Ectodermal cell (in vitro differentiated cells): ENCODE data around the gene MSRB1.
A peak's percentile ranks its signal among the peaks of the same experiment; 100 is the strongest.
"Not testable (repeated sequence)": the region's sequence is repeated elsewhere in the genome, so short reads cannot be mapped to it uniquely, and the experiment has no call there.

ENCODE experiments used
- H3K27ac ChIP-seq: 2 replicates; pipeline ENCODE4 v1.7.0; 2013; ENCODE audit warnings: mild to moderate bottlenecking, low read depth, low read length; ENCODE audit not compliant: insufficient read depth, poor library complexity, severe bottlenecking
- H3K27me3 ChIP-seq: 2 replicates; pipeline ENCODE4 v1.7.0; 2013; ENCODE audit warnings: mild to moderate bottlenecking, low read length; ENCODE audit not compliant: insufficient read depth, control insufficient read depth, poor library complexity, severe bottlenecking
- H3K36me3 ChIP-seq: one replicate; pipeline ENCODE4 v1.7.0; 2013; ENCODE audit warnings: low read length; ENCODE audit not compliant: control insufficient read depth, insufficient read depth
- H3K4me1 ChIP-seq: one replicate; pipeline ENCODE4 v1.7.0; 2013; ENCODE audit warnings: low read length; ENCODE audit not compliant: control insufficient read depth, insufficient read depth
- H3K4me3 ChIP-seq: 2 replicates; pipeline ENCODE4 v1.7.0; 2013; ENCODE audit warnings: low read depth, low read length, control low read depth; ENCODE audit not compliant: insufficient read depth
- H3K9me3 ChIP-seq: 2 replicates; pipeline ENCODE4 v1.7.0; 2013; ENCODE audit warnings: mild to moderate bottlenecking, low read length, moderate library complexity; ENCODE audit not compliant: control insufficient read depth
- WGBS, 2 experiments: methylation state at CpG; one replicate each; pipeline ENCODE4 v1.1.7; 2013; ENCODE audit warnings: missing lambda C conversion rate in 2 of 2; 5-methylcytosine and 5-hydroxymethylcytosine counted together

Gene MSRB1

GRCh38 chr16:1920727-1921171, 22.2 kb downstream of the MSRB1 start:
- H3K9me3 ChIP-seq = no peaks in the 10 kb centered on the region
- no peak overlapping the region for H3K27ac ChIP-seq
- 9 to 13% methylated on average over 15 of the region's 15 CpGs for WGBS, 2 experiments
- H3K4me3 ChIP-seq = no peak overlapping the region
- H3K36me3 ChIP-seq = no peaks in the 10 kb centered on the region
- H3K27me3 ChIP-seq = peaks cover 88% of the 10 kb centered on the region
- peaks cover 39% of the 10 kb centered on the region for H3K4me1 ChIP-seq

- H3K27me3 ChIP-seq = peaks cover 92% of the 10 kb centered on the region
- peaks cover 42% of the 10 kb centered on the region for H3K4me1 ChIP-seq
- not testable (repeated sequence) for H3K36me3 ChIP-seq, H3K9me3 ChIP-seq, H3K4me3 ChIP-seq, H3K27ac ChIP-seq
- WGBS, 2 experiments = 66 to 68% methylated on average over 21 of the region's 21 CpGs
Measured at GRCh38 chr16:1920122-1920521, 22.9 kb downstream of the MSRB1 start.

DNA sequence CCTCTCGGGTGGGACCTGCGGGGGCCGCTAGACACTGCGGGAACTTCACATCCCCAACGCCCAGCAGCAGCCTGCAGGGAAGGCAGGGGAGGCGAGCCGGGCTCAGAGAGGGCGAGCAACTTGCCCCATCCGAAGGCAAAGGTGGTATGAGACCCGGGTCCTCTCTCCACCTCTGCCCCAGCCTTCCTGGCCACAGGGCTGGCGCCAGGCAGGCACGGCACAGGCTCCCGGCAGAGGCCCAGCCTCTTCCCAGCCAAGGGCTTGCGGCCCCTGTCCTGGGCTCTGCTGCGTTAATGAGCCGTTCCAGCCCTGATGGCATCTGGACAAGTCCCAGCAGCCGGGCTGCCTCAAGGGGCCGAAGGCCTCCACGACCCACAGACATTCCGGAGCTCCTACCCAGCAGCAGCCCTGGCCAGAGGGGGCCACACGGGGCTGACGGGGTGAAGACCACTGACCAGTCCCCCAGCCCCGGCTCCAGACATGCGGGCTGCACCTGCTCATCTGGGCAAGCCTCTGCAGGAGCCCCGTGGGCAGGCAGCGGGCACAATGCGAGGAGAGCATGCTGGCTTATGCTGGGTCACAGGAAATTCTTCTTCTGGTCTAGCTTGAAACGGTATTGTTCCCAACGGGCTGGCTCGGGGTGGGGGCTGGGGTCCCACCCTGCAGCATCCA, 23.5 kb downstream of the MSRB1 start:
- no peaks in the 10 kb centered on the region for H3K36me3 ChIP-seq
- no peak overlapping the region for H3K4me3 ChIP-seq
- 42 to 45% methylated on average over 30 of the region's 30 CpGs for WGBS, 2 experiments
- no peaks in the 10 kb centered on the region for H3K9me3 ChIP-seq
- peaks cover 89% of the 10 kb centered on the region for H3K27me3 ChIP-seq
- peaks cover 42% of the 10 kb centered on the region for H3K4me1 ChIP-seq
- H3K27ac ChIP-seq = no peak overlapping the region

DNA sequence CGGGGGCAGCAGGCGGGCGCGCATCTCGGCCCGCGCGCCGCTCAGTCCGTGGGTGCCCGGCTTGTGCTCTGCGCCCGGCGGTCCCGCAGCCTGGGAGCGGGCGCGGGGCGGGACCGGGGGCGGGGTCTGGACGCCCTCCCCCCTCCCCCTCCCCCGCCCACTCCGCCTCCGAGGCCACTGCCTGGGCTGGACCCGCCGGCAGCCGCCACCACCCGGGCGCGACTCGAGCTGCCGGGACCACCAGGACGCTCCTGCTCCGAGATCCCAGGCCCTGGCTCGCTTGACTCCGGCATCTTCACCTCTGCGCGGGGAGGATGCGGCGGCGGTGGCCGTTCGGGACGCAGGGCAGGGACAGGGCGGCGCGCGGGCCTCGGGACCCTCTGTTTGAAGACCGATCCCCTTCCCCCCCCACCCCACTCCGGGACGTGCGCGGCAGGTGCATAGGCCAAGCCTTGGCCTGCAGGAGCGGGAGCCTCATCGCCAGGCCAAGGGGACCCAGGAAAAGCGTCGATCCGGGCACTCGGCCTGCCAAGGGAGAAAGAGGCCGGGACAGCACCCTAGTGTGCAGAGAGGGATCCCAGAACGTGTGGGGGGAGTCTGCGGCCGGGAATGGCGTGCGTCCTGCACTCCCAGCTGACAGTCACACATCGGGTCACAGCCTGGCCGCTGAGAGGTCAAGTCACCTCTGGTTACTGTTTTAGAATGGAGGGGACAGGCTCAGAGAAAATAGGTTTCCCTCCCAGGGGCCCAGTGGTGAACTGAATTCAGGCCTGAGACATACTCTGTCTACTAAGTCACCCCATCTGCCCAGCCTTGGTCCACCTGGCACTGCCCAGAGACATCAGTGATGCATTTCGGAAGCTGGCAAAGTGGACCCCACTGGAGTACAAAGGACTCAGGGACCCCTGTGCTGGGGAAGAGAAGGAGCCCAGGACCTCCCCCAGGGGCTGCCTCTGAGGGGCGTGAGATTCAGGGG, 24.4 kb downstream of the MSRB1 start, which contains the start of gene HS3ST6:
TSS of gene HS3ST6 (minus strand) at position 65 of the 976 bp plus-strand sequence. CDS start 92 bp downstream, outside the sequence.
- WGBS, 2 experiments = 5% methylated on average over 68 to 71 of the region's 71 CpGs
- no peaks in the 10 kb centered on the region for H3K36me3 ChIP-seq
- H3K27ac ChIP-seq = no peak within 1 kb of the TSS
- no peaks in the 10 kb centered on the region for H3K9me3 ChIP-seq
- peak within 1 kb of the TSS; percentile 11 for H3K4me3 ChIP-seq
- H3K27me3 ChIP-seq = peaks cover 81% of the 10 kb centered on the region
- peaks cover 44% of the 10 kb centered on the region for H3K4me1 ChIP-seq

- Histone ChIP-seq H3K27me3 (peaks cover 72% of the 10 kb centered on the region), H3K36me3 (no peaks in the 10 kb centered on the region), H3K4me1 (peaks cover 43% of the 10 kb centered on the region), H3K9me3 (no peaks in the 10 kb centered on the region), H3K27ac (no peak overlapping the region), H3K4me3 (no peak overlapping the region)
- 3% methylated on average over 81 of the region's 81 CpGs for WGBS, 2 experiments
Measured at GRCh38 chr16:1917665-1918350, 25.2 kb downstream of the MSRB1 start.

DNA sequence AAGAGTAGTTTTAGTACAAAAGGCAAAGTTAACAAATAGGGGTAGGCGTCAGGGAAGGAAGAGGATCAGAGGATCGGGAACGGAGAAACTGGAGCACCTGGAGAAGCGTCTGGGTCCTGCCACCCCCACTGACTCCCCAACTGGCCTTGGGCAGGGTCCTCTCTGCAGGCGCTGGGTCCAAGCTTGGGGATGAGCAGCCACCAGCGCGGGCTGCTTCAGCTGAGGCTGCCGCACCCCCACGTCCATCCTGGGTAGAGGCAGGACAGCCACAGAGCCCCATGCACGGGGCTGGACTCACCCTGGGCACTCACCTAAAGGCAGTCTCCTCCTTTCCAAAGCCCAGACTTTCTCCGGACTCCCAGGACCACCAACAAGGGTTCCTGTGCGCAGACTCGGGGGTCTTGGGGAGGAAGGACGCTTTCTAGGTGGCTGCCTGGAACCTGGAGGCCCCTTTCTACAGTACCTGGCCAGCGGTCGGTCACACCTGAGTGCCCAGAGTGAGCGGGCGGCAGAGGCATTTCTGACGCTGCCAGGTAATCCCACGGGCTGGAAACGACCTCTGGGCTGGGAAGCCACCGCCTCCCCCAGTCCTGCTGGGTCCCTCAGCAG, 25.8 kb downstream of the MSRB1 start:
- no peak overlapping the region for H3K4me3 ChIP-seq

GRCh38 chr16:1916640-1916990, 26.4 kb downstream of the MSRB1 start:
- Histone ChIP-seq H3K4me3 (no peak overlapping the region), H3K27ac (no peak overlapping the region), H3K4me1 (peaks cover 43% of the 10 kb centered on the region), H3K9me3 (no peaks in the 10 kb centered on the region), H3K36me3 (no peaks in the 10 kb centered on the region), H3K27me3 (peaks cover 60% of the 10 kb centered on the region)
- 4 to 6% methylated on average over 5 of the region's 5 CpGs for WGBS, 2 experiments

More for the DNA sequence above, 25.8 kb downstream of the MSRB1 start:
- Histone ChIP-seq H3K27ac (no peak overlapping the region), H3K36me3 (no peaks in the 10 kb centered on the region), H3K9me3 (no peaks in the 10 kb centered on the region), H3K4me1 (peaks cover 43% of the 10 kb centered on the region), H3K27me3 (peaks cover 66% of the 10 kb centered on the region)
- 8% methylated on average over 22 of the region's 22 CpGs for WGBS, 2 experiments

DNA sequence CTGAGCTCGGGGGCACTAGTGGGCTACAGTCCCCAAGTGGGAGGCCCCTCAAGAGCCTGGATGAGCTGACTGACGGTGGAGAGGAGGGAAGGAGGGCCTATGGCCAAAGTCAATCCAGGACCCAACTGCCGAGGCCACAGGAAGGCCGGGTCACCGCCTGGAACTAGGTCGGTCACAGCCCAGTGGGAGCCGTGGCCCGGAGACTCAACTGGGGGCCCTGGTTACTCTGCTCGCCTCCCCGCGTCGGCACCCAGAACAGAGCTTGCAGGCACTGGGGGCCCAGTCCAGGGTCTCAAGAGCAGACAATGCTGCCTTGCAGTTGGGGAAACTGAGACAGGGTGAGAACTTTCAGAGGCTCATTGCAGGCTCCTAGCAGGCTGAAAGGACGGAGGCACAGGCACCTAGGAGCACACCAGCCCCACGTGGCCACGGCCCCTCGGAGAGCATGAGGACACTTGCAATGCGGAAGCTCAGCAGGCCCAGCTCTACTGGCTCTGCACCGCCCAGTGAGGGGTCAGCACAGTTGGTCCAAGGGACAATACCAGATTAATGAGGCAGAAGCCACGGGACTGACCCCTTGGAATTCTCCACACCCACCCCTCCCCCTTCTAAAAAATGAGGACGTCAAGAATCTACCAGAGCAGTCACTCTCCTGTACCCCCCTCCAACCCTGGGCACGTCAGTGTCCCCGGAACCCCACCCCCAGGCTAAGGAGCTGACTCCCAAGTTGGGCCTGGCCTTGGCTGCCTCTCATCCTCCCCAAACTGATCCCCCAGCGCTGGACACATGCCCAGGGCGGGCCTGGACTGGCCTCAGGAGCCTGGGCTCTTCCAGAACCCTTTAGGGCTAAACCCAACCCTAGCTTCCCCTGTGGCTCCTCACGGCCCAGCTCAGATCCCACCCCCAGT, 27.0 kb downstream of the MSRB1 start:
- peaks cover 54% of the 10 kb centered on the region for H3K27me3 ChIP-seq
- H3K9me3 ChIP-seq = no peaks in the 10 kb centered on the region
- WGBS, 2 experiments = 65 to 68% methylated on average over 25 of the region's 25 CpGs
- H3K4me3 ChIP-seq = no peak overlapping the region
- no peak overlapping the region for H3K27ac ChIP-seq
- H3K36me3 ChIP-seq = no peaks in the 10 kb centered on the region
- peaks cover 43% of the 10 kb centered on the region for H3K4me1 ChIP-seq

- no peak overlapping the region for H3K27ac ChIP-seq
- 62 to 64% methylated on average over 8 of the region's 8 CpGs for WGBS, 2 experiments
- no peaks in the 10 kb centered on the region for H3K36me3 ChIP-seq
- peaks cover 44% of the 10 kb centered on the region for H3K27me3 ChIP-seq
- no peak overlapping the region for H3K4me3 ChIP-seq
- no peaks in the 10 kb centered on the region for H3K9me3 ChIP-seq
- peaks cover 37% of the 10 kb centered on the region for H3K4me1 ChIP-seq
Measured at GRCh38 chr16:1914988-1915387, 28.0 kb downstream of the MSRB1 start.
